ENCODE measurements around the gene ARL15.
"Not testable (repeated sequence)": the region's sequence is repeated elsewhere in the genome, so short reads cannot be mapped to it uniquely, and the experiment has no call there.

Gene ARL15

DNA sequence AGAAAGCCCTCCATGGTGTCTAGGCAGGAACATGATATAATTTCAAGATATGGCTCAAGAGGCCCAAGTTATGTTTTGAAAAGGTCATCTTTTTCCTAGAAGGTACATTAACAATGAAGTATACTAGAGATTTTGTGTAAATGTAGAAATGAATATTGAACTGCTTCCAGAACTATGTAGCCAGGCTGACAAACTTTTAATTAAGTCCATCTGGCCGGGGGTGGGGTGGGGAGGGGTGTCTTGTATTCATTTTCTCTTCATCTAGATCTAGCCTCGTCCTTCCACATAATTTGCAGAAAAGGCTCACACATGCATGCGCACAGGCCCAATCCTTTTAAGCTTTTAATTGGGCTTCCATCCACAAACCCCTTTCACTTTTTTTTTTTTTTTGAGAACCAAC, 323.3 kb downstream of the ARL15 start:
- no peak overlapping the region for H3K4me3 ChIP-seq (replicated peaks; ENCODE audit: low read depth, low read length)
- TF ChIP-seq, protein P1, sequence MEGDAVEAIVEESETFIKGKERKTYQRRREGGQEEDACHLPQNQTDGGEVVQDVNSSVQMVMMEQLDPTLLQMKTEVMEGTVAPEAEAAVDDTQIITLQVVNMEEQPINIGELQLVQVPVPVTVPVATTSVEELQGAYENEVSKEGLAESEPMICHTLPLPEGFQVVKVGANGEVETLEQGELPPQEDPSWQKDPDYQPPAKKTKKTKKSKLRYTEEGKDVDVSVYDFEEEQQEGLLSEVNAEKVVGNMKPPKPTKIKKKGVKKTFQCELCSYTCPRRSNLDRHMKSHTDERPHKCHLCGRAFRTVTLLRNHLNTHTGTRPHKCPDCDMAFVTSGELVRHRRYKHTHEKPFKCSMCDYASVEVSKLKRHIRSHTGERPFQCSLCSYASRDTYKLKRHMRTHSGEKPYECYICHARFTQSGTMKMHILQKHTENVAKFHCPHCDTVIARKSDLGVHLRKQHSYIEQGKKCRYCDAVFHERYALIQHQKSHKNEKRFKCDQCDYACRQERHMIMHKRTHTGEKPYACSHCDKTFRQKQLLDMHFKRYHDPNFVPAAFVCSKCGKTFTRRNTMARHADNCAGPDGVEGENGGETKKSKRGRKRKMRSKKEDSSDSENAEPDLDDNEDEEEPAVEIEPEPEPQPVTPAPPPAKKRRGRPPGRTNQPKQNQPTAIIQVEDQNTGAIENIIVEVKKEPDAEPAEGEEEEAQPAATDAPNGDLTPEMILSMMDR (IDR thresholded peaks at IDR 0.05; ENCODE audit: low read length, missing control alignments): no peak
- no peak for DNase-seq (ENCODE audit: low read depth)

GRCh38 chr5:53985796-53986195, 324.6 kb downstream of the ARL15 start:
- TF ChIP-seq, protein P1 (IDR thresholded peaks at IDR 0.05; ENCODE audit: low read length, missing control alignments): no peak
- DNase-seq (ENCODE audit: low read depth): no peak
- H3K4me3 ChIP-seq (replicated peaks; ENCODE audit: low read depth, low read length): no peak overlapping the region

DNA sequence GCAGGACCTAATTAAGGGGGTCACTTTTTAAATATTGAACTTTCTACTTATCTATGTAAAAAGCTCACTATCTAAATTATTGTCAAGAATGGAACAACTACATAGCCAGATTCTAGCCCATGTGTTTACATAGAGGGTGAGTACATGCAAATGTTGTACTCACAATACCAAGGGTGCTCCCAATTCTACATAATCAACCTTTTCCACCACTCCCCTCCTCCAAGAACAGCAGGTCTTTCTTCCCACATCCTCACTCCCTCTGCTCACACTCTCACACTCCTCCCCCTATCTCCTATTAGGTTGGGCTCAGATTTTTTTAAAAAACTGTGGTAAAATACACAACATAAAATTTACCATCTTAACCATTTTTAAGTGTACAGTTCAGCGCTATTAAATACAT, 325.4 kb downstream of the ARL15 start:
- H3K4me3 ChIP-seq (replicated peaks; ENCODE audit: low read depth, low read length): no peak overlapping the region
- TF ChIP-seq, protein P1 (IDR thresholded peaks at IDR 0.05; ENCODE audit: low read length, missing control alignments): no peak
- DNase-seq (ENCODE audit: low read depth): no peak

DNA sequence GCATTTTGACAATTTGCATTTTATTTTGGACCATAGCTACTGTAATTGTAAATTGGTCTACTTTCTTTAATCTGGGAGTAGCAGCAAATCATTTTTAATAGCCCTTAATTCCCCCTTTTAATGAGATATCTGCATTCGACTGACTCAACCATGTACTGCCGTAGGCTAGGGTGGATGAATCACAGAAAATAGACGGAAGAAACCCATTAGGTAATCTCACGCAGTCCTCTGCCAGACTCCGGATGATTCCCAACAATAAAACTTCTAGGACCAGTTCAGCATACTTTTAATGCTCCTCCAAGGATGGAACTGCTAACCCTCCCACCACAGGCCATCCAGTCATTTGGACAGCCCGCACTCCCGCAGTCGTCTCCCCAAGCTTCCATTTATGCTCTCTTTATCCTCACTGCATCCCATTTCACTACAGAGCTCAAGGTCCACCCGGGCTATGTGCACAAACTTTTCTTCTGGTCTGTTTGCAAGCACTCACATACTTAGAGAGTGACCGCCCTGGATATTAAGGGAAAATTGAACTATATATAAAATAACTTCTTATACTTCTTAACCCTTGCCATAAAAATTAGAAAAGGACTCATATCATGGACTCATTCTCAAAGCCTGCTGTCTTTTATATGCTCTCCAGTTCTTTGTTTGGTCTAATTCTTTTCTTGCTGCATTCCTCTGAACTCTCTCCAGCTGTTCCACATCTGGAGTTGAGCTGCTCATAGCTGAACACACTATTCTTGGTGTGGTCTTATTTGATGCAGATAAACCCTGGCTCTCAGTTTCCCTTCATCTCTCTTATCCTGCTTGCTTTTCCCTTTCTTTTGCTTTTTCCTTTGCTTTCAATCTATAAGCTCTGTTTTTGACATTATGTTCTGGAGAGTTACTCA, 326.6 kb downstream of the ARL15 start:
- DNase-seq (ENCODE audit: low read depth): peak; percentile 52
- H3K4me3 ChIP-seq (replicated peaks; ENCODE audit: low read depth, low read length): no peak overlapping the region
- TF ChIP-seq, protein P1 (IDR thresholded peaks at IDR 0.05; ENCODE audit: low read length, missing control alignments): no peak

DNA sequence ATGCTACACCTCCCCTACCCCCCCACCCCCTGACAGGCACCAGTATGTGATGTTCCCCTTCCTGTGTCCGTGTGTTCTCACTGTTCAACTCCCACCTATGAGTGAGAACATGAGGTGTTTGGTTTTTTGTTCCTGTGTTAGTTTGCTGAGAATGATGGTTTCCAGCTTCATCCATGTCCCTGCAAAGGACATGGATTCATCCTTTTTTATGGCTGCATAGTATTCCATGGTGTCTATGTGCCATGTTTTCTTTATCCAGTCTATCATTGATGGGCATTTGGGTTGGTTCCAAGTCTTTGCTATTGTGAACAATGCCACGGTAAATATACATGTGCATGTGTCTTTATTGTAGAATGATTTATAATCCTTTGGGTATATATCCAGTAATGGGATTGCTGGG, 328.1 kb downstream of the ARL15 start:
- DNase-seq (ENCODE audit: low read depth); H3K4me3 ChIP-seq (replicated peaks; ENCODE audit: low read depth, low read length): not testable (repeated sequence)

DNA sequence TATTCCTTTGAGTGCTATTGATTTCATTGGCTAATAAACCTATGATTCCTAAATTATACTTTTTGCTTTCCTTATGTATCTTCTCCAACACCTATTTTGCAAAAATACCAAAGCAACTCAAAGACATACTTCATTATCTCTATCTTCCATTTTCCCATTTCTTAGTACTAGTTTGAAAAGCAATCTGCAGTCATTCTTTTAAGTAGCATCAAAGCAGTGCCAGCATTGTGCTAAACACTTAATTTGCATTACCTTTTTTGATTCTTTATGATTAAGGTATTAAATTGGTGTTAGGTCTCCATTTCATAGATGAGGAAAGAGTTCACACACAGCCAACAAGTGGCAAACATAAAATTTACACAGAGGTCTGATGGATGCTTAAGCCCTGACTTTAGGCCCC, 330.3 kb downstream of the ARL15 start:
- no peak for DNase-seq (ENCODE audit: low read depth)
- H3K4me3 ChIP-seq (replicated peaks; ENCODE audit: low read depth, low read length): no peak overlapping the region
- TF ChIP-seq, protein P1 (IDR thresholded peaks at IDR 0.05; ENCODE audit: low read length, missing control alignments): no peak

- H3K4me3 ChIP-seq (replicated peaks; ENCODE audit: low read depth, low read length): no peak overlapping the region
- no peak for DNase-seq (ENCODE audit: low read depth)
- TF ChIP-seq, protein P1 (IDR thresholded peaks at IDR 0.05; ENCODE audit: low read length, missing control alignments): no peak
Observed at GRCh38 chr5:53974021-53974420, 336.4 kb downstream of the ARL15 start.

Data from fibroblast of pulmonary artery (primary cell).